DMS53 treated with DMSO at 0.1 percent for 48 hours (cell line): ENCODE measurements around the gene NINJ1.
A peak's percentile ranks its signal among the peaks of the same experiment; 100 is the strongest.

Source experiments
- DNase-seq: peaks from one replicate; lab custom pipeline; 2025; ENCODE audit not compliant: unreplicated experiment; lab: John Stamatoyannopoulos, UW

Gene NINJ1

DNA sequence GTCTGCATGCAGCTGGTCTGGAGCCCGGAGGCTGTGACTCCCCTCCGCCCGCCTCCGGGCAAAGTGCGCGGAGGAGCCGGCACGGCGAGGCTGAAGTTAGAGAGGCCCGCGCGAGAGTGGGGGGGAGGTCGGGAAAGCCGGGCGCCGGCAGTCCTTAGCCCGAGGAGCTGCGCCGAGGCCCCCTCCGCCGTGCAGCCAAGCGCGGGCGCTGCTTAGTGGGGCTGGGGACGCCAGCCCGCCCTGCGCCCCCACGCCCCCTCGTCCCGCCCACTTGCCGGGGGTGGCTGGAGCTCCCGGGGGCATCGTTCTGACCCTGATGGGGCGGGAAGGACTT, 403 bp downstream of the NINJ1 start:
- DNase-seq: peak; percentile 13

DNA sequence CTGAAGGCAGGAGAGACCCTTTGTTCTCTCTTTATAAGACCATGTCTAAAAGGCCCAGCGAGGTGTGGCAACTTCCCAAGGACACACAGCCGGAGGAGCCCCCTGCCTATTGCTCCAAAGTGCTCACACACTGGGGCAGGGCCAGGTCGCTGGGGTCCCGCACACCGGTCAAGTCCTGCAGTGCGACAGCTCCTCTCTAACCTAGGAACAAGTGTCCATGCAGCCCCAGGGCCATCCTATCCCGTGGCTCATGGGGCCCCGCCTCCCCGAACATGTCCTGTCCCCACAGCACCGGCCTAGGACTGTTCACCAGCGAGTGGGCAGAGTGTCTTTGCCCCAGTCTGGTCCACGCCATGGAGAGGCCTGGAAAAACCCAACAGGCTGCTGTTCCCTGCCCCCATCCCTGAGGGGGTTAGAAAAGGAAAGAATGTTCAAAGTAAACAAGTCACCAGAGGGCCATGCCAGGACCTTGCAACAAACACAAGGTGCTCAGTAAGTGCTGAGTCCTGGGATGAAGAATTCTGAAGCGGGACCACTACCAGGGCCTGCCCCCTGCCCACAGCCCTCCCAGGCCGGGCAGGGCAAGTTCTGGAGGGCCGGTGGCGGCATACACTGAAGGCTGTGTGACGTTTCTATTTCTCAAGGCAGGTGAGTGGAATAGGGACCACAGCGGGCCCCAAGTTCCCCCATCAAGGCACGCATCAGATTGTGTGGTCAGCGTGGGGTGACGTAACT, 938 bp downstream of the NINJ1 start:
- no peak for DNase-seq

DNA sequence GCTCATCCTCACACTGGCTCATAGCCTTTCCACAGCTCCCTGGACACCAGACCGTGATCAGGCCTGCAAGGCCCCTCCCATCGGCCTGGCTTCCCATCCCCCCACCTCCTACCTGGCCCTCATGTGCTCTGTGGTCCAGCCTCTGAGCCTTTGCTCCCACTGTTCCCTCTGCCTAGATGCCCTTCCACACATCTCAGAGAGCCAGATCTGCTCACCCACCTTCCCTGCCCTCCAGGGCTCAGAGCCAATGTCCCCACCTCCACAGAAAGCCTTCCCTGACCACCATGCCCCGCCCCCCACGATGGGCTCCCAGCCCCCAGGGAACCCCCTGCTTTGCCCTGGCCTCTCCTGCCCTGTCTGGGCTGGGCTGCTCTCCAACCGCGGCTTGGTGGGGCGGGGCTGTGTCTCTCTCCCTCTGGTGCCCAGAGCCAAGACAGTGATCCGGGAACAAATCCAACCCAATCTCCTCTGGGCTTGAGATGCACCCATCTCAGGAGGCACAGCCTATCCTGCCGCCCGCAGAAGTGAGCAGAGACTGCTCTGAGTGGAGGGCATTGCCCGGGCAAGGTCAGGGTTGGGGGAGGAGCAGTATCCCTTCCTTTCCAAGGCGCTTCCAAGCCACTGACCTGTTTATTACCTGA, 1.6 kb downstream of the NINJ1 start:
- no peak for DNase-seq

DNA sequence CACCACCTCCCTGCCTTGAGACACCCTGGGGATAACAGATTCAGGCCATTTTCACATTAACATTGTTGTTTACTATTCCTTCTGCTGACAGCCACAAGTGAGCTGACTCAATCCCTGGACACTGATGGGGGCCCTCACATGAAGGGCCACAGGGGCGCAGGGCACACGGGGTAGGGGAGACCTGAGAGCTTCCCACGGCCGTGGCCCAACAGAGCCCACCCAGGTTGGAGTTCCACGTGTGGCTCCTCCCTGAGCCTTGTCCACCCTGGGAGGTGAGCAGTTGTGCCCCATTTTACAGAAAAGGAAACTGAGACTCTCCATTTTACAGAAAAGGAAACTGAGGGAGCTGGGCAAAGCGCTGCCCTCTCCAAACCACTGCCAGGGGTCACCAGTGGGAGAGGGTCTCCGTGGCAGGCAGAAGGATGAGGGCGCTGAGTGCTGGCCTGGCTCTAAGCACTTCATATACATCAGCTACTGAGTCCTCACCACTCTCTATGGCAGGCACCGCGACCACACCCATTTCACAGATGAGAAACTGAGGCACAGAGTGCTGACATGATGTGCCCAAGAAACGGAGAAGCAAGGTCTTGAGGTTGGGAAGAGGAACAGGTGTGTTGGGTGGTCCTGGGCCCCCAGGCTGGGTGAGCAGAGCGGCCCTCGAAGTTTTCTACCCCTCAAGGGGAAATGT, 2.3 kb downstream of the NINJ1 start:
- DNase-seq: no peak

DNA sequence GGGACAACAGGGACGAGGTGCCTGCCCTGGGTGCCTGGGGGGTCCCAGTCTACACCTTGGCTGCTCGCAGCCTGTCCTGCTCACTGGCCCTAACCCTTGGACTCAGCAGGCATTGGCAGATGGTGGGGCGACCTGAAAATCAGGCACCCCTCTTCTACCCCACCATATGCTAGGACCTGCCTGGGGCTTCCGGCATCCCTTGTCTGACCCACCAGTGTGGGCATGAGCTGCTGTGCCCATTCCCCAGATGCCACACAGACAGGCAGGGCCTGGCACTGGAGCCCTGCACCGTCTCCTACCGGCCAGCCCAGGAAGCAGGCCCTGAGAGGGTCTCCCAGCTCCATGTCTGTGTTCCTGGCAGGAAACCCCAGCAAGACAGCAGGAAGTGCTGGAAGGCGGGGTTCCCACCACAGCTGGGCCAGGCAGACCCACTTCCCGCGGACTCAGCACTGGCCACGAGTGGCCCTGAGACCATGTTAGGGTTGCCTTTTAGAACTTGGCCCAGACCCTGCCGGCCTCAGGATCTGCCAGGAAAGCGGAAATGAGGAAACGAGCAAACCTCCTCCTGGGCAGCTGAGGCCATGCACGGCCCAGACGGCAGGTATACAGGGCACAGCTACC, 3.1 kb downstream of the NINJ1 start:
- DNase-seq: no peak

DNA sequence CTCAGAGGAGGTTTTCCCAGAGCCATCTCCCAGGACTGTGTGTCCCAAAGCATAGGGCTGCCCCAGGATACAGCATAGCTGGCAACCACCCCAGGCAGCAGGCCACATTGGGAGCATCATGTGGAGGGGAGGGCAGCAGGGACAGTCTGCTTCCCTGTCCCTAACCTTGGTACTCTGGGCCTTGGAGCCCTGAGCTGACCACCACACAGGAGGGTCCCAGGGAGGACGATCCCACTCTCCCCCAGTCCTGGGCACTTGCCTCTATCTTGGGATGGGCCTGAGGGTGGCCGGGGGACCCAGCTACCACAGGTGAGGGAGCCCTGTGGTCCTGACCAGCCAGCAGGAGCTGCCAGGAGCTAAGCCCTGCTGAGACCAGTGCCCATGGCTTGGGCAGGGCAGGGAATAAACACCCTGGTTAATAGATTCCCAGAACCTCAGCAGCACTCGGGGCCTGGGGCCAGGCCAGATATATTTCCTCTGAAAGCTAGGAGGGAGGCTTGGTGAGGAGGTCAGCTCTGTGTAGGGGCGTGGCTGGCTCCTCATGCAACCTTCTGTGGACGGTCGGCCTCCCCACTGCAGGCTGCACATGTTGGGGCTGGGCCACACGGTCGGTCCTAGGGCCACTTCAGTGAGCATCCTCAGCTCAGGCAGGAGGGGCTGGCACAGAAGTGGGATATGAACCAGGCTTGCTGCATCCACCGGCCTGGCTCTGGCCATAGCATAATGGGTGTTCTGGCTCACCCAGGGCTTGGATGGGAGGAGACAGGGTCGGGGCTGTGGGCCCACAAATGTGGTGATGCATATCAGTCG, 4.2 kb downstream of the NINJ1 start:
- no peak for DNase-seq

DNA sequence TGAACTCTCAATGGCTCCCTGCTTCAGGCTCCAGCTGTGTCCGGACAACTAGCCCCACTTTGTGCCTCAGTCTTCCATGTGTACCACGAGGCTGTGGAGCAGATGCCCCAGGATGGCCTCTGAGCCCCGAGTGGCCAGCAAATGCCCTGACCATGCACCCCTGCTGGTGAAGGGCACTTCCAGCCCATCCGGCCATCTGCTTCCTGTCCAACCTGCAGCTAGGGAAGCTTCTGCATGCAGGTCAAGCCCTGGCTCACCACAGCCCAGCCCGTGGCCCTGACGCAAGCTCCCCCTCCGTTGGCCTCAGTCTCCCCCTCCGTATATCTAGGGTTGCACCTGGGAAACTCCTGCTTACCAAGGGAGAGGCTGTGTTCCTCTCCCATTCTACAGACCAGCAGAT, 4.8 kb downstream of the NINJ1 start:
- DNase-seq: no peak

DNA sequence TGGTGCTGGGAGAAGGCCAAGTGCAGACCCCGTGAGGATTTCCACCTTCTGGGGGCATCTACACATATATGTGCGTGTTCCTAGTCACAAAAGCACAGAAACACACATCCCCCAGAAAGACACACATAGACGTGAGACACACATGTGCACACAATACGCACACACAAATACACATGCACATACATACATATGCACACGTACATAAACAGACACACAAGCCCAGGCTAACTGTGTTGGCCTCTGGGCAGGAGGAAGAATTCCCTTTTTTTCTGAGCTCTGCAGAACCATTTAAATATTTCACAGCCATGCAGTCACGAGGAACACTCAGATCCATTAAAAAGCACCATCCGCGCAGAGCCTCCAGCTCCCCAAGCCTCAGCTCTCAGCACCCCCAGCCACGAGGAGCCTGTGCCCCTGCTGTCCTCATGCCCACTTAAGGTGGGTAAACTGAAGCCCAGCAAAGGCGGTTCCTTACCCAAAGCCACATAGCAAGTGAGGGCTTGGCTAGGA, 5.3 kb downstream of the NINJ1 start:
- no peak for DNase-seq

DNA sequence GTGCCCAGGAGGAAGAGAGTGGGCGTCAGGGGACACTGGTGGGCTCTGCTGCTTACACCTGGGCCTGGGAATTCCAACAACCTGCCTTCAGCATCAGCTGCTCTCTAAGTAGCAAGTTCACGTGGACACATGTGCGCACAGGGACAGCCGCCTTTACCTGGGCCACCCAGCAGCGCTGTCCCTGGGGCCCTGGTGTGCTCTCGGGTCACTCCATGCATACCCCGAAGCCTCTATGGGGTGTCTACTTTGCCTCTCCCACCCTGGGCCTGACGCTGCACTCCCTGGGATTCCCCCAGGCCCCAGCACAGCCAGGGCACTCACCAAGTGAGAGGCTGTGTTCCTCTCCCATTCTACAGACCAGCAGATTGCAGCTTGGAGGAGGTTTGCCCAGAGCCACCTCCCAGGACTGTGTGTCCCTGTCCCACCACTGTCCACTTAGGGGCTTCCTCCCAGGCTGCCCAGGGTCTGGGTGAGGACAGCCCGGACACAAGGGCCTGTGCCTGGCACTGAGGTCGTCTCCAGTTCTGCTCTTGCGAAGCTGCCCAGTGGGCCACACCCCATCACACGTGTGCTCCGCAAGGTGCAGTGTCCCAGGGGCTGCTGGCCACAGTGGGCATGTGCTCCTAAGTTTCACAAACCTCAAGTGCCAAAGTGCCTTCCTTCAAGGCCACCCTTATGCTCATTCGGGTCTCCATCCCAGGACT, 5.9 kb downstream of the NINJ1 start:
- DNase-seq: no peak

DNA sequence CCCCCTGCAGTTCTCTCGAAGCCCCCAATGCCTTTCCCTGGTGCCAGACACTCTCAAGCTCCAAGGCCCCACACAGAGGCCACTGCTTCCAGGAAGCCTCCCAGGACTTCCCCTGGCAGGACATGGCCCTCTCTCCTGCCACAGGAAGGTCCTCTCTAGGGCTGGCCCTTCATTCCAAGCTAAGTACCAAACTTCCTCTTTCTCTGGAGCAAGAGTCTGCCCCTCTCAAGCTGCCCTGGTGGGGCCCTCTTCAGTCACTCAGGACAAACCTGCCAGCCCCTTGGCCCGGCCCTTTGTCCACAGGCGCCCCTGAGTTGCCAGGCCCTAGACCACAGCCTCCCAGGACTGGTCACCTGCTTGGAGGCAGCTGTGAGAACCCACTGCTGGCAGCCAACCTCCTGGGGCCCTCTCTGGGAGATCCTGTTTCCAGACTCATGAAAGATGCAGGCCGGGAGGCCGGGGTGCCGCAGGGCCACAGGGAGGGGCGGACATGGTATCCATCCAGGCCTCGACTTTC, 6.6 kb downstream of the NINJ1 start:
- DNase-seq: no peak

DNA sequence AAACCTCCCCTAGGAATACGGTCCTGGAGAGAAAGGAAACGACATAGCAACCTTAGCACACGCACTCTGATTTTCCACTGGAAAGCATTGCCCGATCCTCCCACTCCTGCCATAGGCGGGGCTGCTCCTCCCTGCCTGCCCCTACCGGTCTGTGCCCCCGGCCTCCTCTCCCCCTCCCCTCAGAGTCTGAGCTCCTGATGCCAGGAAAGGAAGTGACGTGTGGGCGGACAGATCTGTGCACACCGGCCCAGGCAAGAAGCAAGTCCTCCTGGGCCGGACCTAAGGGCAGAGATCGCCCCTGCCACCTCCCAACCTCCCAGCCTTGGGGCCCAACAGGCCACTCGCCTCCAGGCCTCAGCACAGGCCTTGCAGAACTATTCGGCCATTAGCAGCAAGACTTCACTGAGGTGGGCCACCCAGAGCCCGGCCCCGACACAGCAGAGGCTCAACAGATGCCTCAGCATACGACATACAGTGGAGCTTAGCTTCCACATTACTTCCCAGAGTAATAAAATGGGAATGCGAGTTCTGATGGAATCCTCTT, 7.2 kb downstream of the NINJ1 start:
- no peak for DNase-seq

DNA sequence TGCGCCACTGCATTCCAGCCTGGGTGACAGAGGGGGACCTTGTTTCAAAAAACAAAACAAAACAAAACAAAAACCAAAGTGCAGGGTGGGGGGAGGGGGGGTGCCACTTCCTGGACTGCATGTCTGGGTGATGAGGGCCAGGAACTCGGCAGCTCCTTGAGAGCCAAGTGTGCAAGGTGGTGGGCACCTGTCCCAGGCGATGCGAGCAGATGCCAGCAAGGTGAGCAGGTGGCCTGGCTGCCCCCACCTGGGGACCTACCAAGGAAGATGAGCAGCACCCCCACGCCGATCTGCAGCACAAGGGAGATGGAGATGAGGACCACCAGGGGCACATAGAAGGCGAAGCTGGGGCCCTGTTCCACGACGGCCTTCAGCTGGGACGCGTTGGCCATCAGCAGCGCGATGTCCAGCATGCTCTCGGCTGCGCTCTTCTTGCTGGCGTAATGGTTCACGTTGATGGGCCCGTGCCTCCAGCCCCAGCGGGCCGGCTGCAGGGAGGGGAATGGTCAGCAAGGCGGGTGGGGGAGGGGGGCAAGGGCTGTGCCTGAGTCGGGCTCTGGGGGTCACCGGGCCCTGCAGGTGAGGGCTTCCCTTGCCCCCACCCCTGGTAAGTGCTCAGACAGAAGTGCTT, 7.8 kb downstream of the NINJ1 start:
- no peak for DNase-seq

DNA sequence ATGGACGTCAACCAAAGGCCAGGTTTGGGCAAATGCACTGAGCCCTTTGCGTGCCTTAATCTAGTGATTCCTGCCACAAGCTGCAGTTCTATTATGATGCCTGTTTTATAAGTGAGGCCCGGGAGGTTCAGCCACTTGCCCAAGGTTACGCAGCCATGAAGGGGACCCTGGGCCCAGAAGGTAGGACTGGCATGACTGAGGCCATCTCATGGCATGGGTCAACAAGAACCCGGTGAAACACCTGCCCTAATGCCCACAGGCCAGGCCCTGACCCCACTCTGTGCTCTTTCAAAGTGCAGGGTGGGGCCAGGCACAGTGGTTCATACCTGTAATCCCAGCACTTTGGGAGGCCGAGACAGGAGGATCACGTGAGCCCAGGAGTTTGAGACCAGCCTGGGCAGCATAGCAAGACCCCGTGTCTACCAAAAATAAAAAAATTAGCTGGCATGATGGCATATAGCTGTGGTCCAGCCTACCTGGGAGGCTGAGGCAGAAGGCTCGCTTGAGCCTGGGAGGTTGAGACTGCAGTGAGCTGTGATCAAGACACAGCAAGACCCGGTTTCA, 8.6 kb downstream of the NINJ1 start:
- no peak for DNase-seq

DNA sequence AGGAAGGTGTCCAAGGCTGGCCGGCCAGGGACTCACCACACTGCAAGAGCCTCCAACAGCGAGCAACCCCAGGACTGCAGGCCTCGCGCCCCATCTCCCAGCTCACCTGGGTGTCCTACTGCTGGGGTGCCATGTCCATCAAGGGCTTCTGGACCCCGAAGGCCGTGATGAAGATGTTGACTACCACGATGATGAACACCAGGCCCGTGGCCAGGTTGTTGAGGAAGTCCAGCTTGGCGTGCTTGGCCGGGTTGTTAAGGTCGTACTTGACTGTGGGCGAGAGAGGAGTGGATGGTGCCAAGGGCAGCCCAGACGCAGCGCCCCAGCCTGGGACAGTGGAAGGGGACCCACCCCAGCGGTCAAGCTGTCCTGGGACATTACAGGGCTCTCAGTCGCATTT, 9.3 kb downstream of the NINJ1 start:
- no peak for DNase-seq

DNA sequence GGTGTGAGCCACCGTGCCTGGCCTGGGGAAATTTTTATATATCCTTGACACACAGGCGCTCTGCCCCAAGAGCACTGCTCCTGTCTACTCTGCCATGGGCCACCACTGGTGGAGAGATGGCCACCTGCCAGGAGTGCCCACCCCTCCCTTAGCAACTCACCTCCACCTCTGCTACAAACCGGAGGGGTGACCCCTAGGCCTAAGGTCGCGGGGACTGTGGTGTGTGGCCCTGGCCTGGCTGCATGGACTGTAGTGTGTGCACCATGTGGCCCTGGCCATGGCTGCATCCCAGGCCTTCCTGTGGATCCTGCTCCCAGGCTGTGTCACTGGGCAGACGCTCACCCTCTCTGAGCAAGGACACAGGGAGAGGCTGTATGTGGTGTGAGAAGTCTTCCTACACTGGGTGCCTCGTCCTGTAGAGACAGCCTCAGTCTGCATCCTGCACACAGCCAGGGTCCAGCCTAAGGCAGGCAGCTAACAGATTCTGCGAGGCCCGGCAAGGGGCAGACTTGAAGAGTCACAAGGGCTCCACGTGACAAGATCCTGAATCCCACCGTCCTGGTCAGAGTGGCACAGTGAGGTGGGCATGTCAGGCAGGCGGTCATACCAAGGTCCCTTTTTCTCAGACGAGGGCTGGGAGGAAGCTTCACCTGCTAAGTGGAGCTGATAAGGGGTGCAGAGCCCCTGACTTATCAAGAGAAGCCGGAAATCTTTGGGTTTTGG, 10.3 kb downstream of the NINJ1 start:
- DNase-seq: no peak

DNA sequence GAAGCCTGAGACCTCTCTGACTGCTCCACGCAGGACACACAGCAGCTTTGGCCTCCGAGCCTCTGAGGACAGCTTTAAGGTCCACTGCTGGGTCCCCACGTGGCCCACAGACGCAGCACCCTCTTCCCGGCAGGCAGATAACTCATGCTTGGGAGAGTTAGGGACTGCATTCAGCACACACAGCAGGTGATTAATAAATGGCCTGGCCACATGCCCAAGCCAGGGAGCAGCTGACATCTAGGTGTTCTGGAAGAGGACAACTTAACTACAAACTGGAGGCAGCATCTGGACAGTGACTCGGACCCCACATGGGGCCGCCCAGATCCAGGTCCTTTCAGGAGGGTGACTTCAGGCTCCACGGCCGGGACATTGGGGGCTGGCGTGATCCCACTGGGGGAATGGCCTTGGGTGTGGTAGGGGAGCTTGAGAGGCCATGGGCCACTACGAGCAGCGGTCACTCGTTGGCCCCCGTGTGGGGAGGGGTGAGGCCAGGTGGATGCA, 11.3 kb downstream of the NINJ1 start:
- DNase-seq: no peak

DNA sequence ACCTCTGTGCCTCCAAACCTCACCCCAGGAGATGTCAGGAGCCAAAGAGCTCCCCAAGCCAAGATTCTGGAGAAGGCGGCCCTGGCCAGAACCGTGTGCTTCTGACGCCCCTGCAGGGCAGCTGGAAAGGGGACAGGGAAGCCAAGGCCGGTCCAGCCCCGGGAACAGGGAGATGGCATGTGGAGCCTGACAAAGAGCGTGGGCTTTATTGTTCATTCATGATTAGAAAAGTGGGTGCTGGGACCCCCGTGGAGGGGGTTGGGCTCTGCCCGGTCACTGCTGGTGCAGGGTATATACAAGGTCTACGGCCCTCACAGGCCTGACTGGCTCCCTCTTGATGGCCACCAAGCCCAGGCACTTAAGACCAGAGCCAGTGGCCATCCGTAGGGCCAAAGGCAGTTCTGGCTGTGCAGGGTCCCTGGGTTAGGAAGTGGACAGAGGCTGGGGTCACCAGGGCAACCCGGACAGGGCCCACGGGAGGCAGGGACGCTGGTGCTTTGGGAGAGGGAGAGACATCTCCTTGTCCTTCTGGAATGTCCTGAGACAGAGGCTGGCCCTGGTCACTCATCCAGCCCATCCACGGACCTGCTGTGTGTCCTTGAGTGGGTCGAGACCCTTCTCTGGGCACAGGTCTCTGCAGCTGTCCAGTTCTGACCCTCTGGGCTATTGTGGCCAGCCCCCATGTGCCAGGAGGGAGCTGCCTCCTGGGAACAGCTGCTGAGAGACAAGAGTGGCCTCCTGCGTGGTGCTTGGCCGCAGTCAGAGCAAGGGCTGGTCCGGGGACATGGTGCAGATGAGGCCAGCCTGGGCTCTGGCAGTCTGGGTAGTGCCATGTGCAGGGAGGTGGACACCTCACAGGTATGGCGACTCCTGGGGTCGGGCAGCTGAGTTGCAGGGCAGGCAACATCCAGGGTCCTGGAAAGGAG, 12.5 kb downstream of the NINJ1 start:
- DNase-seq: no peak
